ENCODE results near the gene PRKAG2. TPM values are rescaled to one million over a fixed set of nuclear protein-coding genes. Genes with fewer than 3 reads are reported as not detected.

PRKAG2 gene
- total and polyA plus RNA-seq, 2 of the 13 experiments (the other 11 are each of a cell fraction or from before 2014, with no cell fraction given): 0.90 to 1.3 TPM

GRCh38 chr7:151666886-151667285 lies 210.0 kb downstream of the PRKAG2 start:
- ATAC-seq (no peak), FAIRE-seq (no peak), DNase-seq (ENCODE audit: low spot score) (no peak)
- in situ Hi-C loops (cut with HindIII; ENCODE audit: extremely low pct_ligation_motif_present, low pct_unique_long_range_greater_than_20kb) (no loop called here), intact Hi-C loops (cut with micrococcal nuclease; ENCODE audit: unreplicated experiment) (no loop called here)
- Histone ChIP-seq H2AFZ (ENCODE audit: low read length) (no peak overlapping the region), H3K4me2 (ENCODE audit: low read depth, low read length) (no peak overlapping the region), H3K27me3 (ENCODE audit: control insufficient read depth in 1 of 2, insufficient read depth in 2 of 2, low read length in 2 of 2) (no peaks in the 10 kb centered on the region; a peak in 1 of 5 replicates), H3K27ac (ENCODE audit: extremely low read length, insufficient read depth, low read length) (no peak overlapping the region), H3K4me3 (replicated peaks in 1 of 3; ENCODE audit: insufficient read depth in 1 of 3, low read depth in 2 of 3, low read length in 3 of 3) (no peak overlapping the region), H3K9ac (ENCODE audit: insufficient read depth, low read depth, low read length) (no peak overlapping the region), H4K20me1 (ENCODE audit: insufficient read depth, low read length) (no peaks in the 10 kb centered on the region), H3K79me2 (ENCODE audit: insufficient read depth, low read length) (no peaks in the 10 kb centered on the region), H3K36me3 (replicated peaks in 1 of 2; ENCODE audit: control insufficient read depth in 1 of 2, insufficient read depth in 2 of 2, low read length in 2 of 2) (no peaks in the 10 kb centered on the region), H3K4me1 (ENCODE audit: insufficient read depth, low read length) (no peaks in the 10 kb centered on the region), H3K9me3 (ENCODE audit: low read length) (no peaks in the 10 kb centered on the region)
- 0% methylated on average over 1 of the region's 3 CpGs for WGBS (ENCODE audit: low lambda C conversion rate)
- no TSS peak for BruUV-seq (replicated peaks)
- TF ChIP-seq CEBPB (IDR thresholded peaks at IDR 0.05; ENCODE audit: borderline replicate concordance, low read depth, low read length) (0 out of 2 replicates have a peak, but pooled peaks have one; percentile 1), CCDC6 (CRISPR knock-in tag; IDR thresholded peaks at IDR 0.05) (no peak), ZNF672 (CRISPR knock-in tag; IDR thresholded peaks at IDR 0.05) (no peak)
- ChIA-PET CTCF (ENCODE audit: low intra/inter-chr PET ratio, low total read pairs) (no interaction called here), POLR2A (no interaction called here)

- no peaks in the 10 kb centered on the region for H3K36me3 ChIP-seq (replicated peaks in 1 of 2; ENCODE audit: control insufficient read depth in 1 of 2, insufficient read depth in 2 of 2, low read length in 2 of 2)
- in situ Hi-C loops (cut with HindIII; ENCODE audit: extremely low pct_ligation_motif_present, low pct_unique_long_range_greater_than_20kb): no loop called here
- POLR2A ChIA-PET: no interaction called here
- no peaks in the 10 kb centered on the region for H3K4me1 ChIP-seq (ENCODE audit: insufficient read depth, low read length)
- H3K4me2 ChIP-seq (ENCODE audit: low read depth, low read length): no peak overlapping the region
- no peaks in the 10 kb centered on the region for H4K20me1 ChIP-seq (ENCODE audit: insufficient read depth, low read length)
- no peak overlapping the region for H2AFZ ChIP-seq (ENCODE audit: low read length)
- no peak for ATAC-seq
- no peaks in the 10 kb centered on the region for H3K9me3 ChIP-seq (ENCODE audit: low read length)
- no peak overlapping the region for H3K27ac ChIP-seq (ENCODE audit: extremely low read length, insufficient read depth, low read length)
- intact Hi-C loops (cut with micrococcal nuclease; ENCODE audit: unreplicated experiment): no loop called here
- H3K79me2 ChIP-seq (ENCODE audit: insufficient read depth, low read length): no peaks in the 10 kb centered on the region
- BruUV-seq (replicated peaks): no TSS peak
- H3K27me3 ChIP-seq (ENCODE audit: control insufficient read depth in 1 of 2, insufficient read depth in 2 of 2, low read length in 2 of 2): no peaks in the 10 kb centered on the region; a peak in 1 of 5 replicates
- no peak for DNase-seq (ENCODE audit: low spot score)
- CTCF ChIA-PET (ENCODE audit: low intra/inter-chr PET ratio, low total read pairs): no interaction called here
- WGBS (ENCODE audit: low lambda C conversion rate): 46% methylated on average over 6 of the region's 6 CpGs
- H3K4me3 ChIP-seq (replicated peaks in 1 of 3; ENCODE audit: insufficient read depth in 1 of 3, low read depth in 2 of 3, low read length in 3 of 3): no peak overlapping the region
- FAIRE-seq: no peak
- H3K9ac ChIP-seq (ENCODE audit: insufficient read depth, low read depth, low read length): no peak overlapping the region
- TF ChIP-seq ZMYM2 (CRISPR knock-in tag; IDR thresholded peaks at IDR 0.05): no peak
- no peak for TF ChIP-seq SIN3A (IDR thresholded peaks at IDR 0.05; ENCODE audit: borderline replicate concordance, low read depth, low read length)
- TF ChIP-seq PITX1 (CRISPR knock-in tag; IDR thresholded peaks at IDR 0.05): no peak
- TF ChIP-seq ZNF558 (CRISPR knock-in tag; IDR thresholded peaks at IDR 0.05; ENCODE audit: borderline replicate concordance): no peak
- TF ChIP-seq NR2C2 (CRISPR knock-in tag; IDR thresholded peaks at IDR 0.05; ENCODE audit: borderline replicate concordance): no peak
- no peak for TF ChIP-seq ZNF33B (CRISPR knock-in tag; IDR thresholded peaks at IDR 0.05)
- no peak for TF ChIP-seq HNF1A (IDR thresholded peaks at IDR 0.05; ENCODE audit: low read depth)
- TF ChIP-seq HNF1A (CRISPR knock-in tag; IDR thresholded peaks at IDR 0.05; ENCODE audit: borderline replicate concordance): no peak
- TF ChIP-seq NR2F1 (CRISPR knock-in tag; IDR thresholded peaks at IDR 0.05): no peak
- TF ChIP-seq HHEX (CRISPR knock-in tag; IDR thresholded peaks at IDR 0.05): no peak
- no peak for TF ChIP-seq SRSF4 (IDR thresholded peaks at IDR 0.05; ENCODE audit: low read depth, low read length, poor library complexity, severe bottlenecking)
Measured at GRCh38 chr7:151665368-151665767, 211.5 kb downstream of the PRKAG2 start.
